Stimulated activated CD8-positive, alpha-beta memory T cell treated with anti-CD3 and anti-CD28 coated beads, Interleukin-15, amount 100 ng/mL, for 1 hour (primary cell): ENCODE measurements around the gene ATP23.

Experiments
- DNase-seq: peaks from one replicate; pipeline ENCODE4 v3.0.0-alpha.2; 2020; ENCODE audit warnings: low read depth

ATP23 gene

GRCh38 chr12:57908511-57908910, 32.9 kb upstream of the ATP23 start:
- no peak for DNase-seq

GRCh38 chr12:57909056-57909455, 32.3 kb upstream of the ATP23 start:
- no peak for DNase-seq

- DNase-seq, result no peak
These were observed 31.8 kb upstream of the ATP23 start for GRCh38 chr12:57909611-57910010.

GRCh38 chr12:57918147-57918546, 23.2 kb upstream of the ATP23 start:
- no peak for DNase-seq

GRCh38 chr12:57927086-57927485, 14.3 kb upstream of the ATP23 start:
- no peak for DNase-seq

GRCh38 chr12:57929092-57929830, 12.1 kb upstream of the ATP23 start:
- no peak for DNase-seq

- DNase-seq, result no peak
These were observed 6.5 kb upstream of the ATP23 start for GRCh38 chr12:57934819-57935218.

- no peak for DNase-seq
These were observed 6.0 kb upstream of the ATP23 start for GRCh38 chr12:57935331-57935730.

- DNase-seq, result peak; percentile 82
These were observed 5.4 kb upstream of the ATP23 start for GRCh38 chr12:57935839-57936512.

GRCh38 chr12:57936513-57936883, 4.9 kb upstream of the ATP23 start:
- no peak for DNase-seq

- no peak for DNase-seq
These were observed 2.1 kb upstream of the ATP23 start for GRCh38 chr12:57939291-57939690.

- DNase-seq, result no peak
These were observed 1.1 kb upstream of the ATP23 start for GRCh38 chr12:57940052-57940914.

GRCh38 chr12:57940915-57941164, 527 bp upstream of the ATP23 start:
- no peak for DNase-seq

GRCh38 chr12:57943438-57944080, 2.2 kb downstream of the ATP23 start:
- no peak for DNase-seq

- DNase-seq, result no peak
These were observed 3.1 kb downstream of the ATP23 start for GRCh38 chr12:57944313-57945023.

- no peak for DNase-seq
These were observed 11.4 kb downstream of the ATP23 start for GRCh38 chr12:57952766-57953165.

GRCh38 chr12:57954768-57955167, 13.4 kb downstream of the ATP23 start:
- DNase-seq, result no peak

GRCh38 chr12:57958061-57958657, 16.8 kb downstream of the ATP23 start:
- no peak for DNase-seq

GRCh38 chr12:57964421-57964820, 23.1 kb downstream of the ATP23 start:
- DNase-seq, result no peak

GRCh38 chr12:57965766-57966165, 24.4 kb downstream of the ATP23 start:
- DNase-seq, result no peak

GRCh38 chr12:57966536-57966935, 25.2 kb downstream of the ATP23 start:
- DNase-seq, result no peak
